Measurements from ENCODE around the gene PPP1R13L.

PPP1R13L gene

DNA sequence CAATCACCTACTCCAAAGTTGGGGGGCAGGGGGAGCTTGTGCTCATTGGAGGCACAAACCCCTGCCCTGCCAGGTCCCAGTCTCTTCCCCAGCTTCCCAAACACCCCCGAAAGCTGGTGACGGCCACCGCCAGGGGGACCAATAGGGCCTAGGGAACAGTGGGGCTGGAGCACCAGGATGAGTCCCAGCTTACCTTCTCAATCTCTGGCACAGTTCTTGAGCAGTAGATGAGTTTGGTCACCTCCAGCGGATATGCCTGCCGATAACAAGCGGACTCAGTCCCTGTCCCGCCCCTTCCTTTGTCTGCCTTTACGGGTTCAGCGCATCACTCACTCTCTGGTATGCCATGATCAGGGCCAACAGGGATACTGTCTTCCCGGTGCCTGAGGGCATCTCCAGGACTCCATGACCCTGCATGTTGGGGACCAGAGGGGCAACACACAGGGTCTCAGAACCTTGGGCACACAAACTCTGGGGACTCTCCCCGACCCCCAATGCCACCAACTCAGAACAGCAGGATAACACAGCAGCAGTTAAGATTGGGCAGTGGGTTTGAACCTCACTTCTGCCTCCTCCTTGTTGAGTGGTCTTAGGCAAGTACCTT is 36.0 kb downstream of the PPP1R13L start:
- no peak for DNase-seq (ENCODE audit: low read depth in 4 of 4, low spot score in 1 of 4)

- no peak for DNase-seq (ENCODE audit: low read depth in 4 of 4, low spot score in 1 of 4)
These were observed 36.7 kb downstream of the PPP1R13L start for GRCh38 chr19:45368127-45368526.

- DNase-seq (ENCODE audit: low read depth in 4 of 4, low spot score in 1 of 4): no peak
These were observed 40.2 kb downstream of the PPP1R13L start for GRCh38 chr19:45364696-45365095.

GRCh38 chr19:45363861-45364459 is 40.9 kb downstream of the PPP1R13L start:
- DNase-seq (ENCODE audit: low read depth in 4 of 4, low spot score in 1 of 4): no peak

DNA sequence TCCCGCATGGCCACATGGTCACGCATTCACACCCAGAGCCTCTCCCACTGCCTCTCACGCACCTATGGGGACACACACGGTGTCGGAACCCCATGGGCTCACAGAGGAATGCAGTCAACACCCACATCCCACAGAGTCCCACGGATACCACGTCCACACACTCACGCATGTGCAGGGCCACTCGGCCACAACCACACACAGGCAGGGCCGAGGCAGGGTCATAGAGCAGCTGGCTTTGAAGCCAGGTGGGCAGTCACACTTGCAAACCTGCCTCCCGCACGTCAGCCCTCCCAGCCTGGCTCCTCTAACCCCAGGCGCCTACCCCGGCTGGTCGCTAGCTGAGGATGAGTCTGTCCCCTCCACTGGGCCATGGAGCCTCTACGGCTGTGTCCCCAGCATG is 42.6 kb downstream of the PPP1R13L start:
- no peak for DNase-seq (ENCODE audit: low read depth in 4 of 4, low spot score in 1 of 4)

DNA sequence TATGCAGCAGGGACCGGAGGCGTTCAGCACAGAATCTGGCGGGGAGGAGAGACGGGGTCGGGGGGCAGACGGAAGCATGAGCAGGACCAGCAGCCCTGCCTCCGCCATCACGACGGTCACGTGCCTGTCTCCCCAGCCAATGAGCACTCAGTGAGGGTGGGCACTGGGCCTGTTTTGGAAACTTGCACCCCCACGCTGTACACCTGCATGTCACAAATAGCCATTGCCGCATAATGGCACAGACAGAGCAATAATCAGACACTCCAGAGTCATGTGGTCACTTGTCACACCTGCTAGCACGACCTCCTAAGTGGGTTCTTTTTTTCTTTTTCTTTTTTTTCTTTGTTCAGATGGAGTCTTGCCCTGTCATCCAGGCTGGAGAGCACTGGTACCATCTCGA is 43.3 kb downstream of the PPP1R13L start:
- DNase-seq (ENCODE audit: low read depth in 4 of 4, low spot score in 1 of 4): no peak

DNA sequence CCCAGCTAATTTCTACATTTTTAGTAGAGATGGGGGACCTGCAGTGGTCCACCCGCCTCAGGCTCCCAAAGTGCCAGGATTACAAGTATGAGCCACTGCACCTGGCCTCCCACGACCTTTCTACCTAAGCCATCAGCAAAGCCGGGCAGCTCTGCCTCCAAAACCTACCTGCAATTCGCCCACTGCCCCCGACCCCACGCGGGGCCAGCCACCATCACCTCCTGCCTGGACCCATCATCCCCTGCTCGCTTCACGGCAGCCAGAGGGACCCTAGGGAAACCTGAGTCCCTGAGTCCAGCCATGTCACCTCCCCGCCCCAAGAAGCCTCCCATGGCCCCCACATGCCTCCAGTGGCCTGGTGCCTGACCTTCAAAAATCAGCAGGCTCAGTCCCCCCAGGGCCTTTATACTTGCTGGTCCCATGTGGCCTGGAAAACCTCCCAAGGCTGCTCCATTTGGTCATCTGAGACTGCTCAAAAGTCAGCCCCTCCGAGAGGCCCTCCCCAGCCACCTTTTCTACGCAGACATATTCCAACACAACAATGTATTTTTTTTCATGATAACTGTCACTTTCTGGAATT is 46.6 kb downstream of the PPP1R13L start:
- no peak for DNase-seq (ENCODE audit: low read depth in 4 of 4, low spot score in 1 of 4)

GRCh38 chr19:45357445-45357783 is 47.5 kb downstream of the PPP1R13L start:
- DNase-seq (ENCODE audit: low read depth in 4 of 4, low spot score in 1 of 4): no peak

DNA sequence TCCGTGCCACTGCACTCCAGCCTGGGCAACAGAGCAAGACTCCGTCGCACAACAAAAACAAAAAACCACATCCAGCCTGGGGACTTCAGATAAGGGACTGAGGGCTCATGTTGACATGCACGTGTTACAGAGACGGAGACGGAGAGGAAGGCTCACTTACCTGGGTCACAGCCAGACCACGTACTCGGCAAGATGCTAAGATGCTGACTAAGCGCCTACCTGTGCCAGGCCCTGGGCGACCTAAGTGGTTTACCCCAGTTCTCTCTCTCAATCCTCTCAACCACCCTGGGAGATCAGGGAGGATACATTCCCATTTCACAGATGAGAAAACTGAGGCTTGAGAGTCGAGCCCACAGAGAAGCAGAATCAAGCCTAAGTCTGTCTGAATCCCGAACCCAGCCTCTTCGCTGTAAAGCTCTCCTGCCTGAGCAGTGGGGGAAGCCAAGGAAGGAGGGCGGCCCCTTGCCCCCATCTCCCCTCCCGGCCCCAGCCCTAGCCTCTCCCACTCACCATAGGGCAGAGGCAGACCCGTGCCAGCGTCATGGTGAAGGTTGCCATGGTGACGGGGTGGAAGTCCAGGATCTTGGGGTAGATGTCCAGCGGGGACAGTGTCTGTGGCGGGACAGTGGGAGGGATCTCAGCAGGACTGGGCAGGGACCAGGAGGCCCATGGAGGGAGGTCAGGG is 48.0 kb downstream of the PPP1R13L start:
- DNase-seq (ENCODE audit: low read depth in 4 of 4, low spot score in 1 of 4): no peak

DNA sequence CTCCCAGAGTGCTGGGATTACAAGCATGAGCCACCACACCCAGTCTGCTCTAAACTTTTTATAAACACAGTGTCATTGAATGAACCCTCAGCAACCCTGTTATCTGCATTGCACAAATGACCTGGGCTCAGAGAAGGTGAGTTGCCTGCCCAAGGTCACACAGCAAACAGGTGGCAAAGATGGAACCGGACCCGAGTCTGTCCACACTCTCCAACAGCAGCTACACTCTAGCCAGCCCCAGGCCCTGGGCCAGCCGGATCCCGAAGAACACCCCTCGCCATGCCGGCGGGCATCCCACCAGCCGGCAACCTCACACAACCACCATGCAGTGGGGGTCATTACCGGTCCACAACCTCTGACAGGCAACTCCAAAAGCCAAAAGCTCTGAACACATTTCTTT is 49.0 kb downstream of the PPP1R13L start:
- DNase-seq (ENCODE audit: low read depth in 4 of 4, low spot score in 1 of 4): no peak

GRCh38 chr19:45355402-45355801 is 49.5 kb downstream of the PPP1R13L start:
- DNase-seq (ENCODE audit: low read depth in 4 of 4, low spot score in 1 of 4): no peak

- DNase-seq (ENCODE audit: low read depth in 4 of 4, low spot score in 1 of 4): no peak
These were observed 50.5 kb downstream of the PPP1R13L start for GRCh38 chr19:45354241-45354842.

DNA sequence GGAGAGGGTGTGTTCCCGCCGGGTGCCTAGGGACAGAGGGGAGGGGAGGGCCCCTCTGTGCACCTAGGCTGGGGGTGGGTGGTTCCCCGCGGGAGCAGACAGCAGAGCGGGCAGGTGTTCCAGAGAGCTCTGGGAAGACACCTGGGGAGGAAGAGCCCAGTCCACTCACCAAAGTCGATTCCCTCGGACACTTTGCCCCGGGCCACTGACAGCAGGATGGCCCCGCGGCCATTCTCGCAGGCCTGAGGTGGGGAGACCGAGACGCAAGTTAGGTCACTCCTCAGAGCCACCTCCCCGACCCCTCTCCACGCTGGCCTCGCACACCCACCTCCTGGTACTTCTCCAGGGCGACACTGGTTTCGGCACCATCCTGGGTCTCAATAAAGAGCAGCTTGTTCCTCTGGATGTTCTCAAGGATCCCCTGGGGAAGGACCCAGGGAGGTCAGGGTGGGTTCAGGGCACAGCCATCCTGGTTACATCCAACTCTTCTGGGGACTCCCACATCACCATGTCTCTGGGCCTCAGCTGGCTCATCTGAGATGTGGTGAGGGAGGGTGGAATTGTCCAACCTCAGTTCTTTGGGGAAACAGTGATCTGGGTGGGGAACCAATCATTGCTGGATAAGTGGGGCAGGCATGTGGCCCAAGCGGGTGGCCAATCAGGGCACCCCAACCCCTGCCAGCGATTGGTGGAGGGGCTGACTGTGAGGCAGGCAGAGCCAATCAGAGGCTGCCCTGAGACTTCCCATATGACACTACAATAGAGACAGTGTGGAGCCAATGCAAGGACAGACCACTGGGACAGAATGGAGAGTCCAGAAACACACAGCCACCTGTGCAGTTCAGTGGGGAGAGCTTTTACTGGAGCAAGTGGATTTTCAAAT is 51.7 kb downstream of the PPP1R13L start:
- no peak for DNase-seq (ENCODE audit: low read depth in 4 of 4, low spot score in 1 of 4)

DNA sequence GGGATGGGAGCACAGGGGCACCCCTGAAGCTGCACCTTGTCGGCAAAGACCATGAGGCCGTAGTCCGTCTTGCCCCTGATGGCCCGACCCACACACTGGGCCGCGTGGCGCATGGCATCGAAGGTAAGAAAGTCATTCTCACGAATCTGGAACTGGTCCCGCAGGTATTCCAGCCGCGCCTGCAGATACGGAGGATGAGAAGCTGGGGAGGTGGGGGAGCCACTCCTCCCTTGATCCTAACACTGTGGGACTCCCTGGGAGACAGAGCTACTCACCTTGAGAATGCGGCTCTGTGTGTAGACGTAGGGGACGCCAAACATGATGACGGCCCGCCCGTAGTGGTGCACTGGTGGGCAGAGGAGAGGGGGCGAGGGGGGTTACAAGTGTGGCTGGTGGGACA is 52.4 kb downstream of the PPP1R13L start:
- no peak for DNase-seq (ENCODE audit: low read depth in 4 of 4, low spot score in 1 of 4)

- DNase-seq (ENCODE audit: low read depth in 4 of 4, low spot score in 1 of 4): no peak
These were observed 52.8 kb downstream of the PPP1R13L start for GRCh38 chr19:45352062-45352461.

- DNase-seq (ENCODE audit: low read depth in 4 of 4, low spot score in 1 of 4): no peak
These were observed 53.4 kb downstream of the PPP1R13L start for GRCh38 chr19:45351401-45351952.

- no peak for DNase-seq (ENCODE audit: low read depth in 4 of 4, low spot score in 1 of 4)
These were observed 54.3 kb downstream of the PPP1R13L start for GRCh38 chr19:45350477-45351058.

DNA sequence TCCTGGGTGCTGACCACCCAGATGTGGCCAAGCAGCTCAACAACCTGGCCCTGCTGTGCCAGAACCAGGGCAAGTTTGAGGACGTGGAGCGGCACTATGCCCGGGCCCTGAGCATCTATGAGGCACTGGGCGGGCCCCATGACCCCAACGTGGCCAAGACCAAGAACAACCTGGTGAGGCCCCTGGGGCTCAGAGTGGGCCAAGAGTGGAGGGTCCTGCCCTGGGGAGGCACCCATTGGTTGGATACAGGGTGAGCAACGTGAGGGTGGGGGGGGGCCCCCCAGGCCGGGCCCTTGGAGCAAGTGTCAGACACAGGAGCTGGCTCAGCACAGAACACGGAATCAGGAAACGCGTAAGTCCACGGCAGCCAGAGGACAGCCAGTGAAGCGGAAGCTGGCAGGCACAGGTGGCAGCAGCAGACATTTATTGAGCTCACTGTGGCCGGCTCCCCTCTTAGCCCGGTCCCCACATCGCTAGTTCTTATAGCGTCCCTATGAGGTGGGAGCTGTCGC is 55.4 kb downstream of the PPP1R13L start:
- DNase-seq (ENCODE audit: low read depth in 4 of 4, low spot score in 1 of 4): no peak

- DNase-seq (ENCODE audit: low read depth in 4 of 4, low spot score in 1 of 4): no peak
These were observed 55.8 kb downstream of the PPP1R13L start for GRCh38 chr19:45349126-45349415.

DNA sequence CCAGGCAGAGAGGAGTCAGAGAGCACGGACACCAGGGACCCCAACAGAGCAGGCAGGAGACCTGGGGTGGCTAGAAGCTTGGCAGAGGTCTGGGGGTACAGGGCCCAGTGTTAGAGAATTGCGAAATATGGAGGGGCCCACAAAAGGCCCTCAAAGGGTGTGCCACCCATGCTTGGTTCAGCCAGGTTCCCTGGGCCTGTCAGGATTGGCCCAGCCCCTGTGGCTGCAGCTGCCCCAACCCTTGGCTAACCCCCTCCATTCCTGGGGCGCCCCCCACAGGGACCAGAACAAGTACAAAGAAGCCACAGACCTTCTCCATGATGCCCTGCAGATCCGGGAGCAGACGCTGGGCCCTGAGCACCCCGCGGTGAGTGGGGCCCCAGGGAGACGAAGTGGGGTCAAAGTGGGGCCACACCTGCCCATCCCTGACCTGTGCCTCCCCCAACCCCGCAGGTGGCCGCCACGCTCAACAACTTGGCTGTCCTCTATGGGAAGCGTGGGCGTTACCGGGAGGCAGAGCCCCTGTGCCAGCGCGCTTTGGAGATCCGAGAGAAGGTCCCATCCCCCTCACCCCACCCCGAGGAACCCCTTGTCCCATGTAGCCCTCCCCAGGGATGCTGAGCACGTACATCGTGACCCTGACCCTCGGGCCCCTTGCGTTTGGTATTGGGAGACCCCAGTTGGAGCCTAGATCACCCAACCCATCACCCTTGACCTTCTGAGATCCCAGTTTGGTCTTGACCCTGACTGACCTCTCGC is 56.3 kb downstream of the PPP1R13L start:
- DNase-seq (ENCODE audit: low read depth in 4 of 4, low spot score in 1 of 4): no peak
